Ishikawa (cell line): ENCODE measurements around the gene RFX2.

Experiments used
- CEBPB ChIP-seq: IDR thresholded peaks from 2 replicates; pipeline ENCODE4 v1.6.1; 2012
- CREB1 ChIP-seq: IDR thresholded peaks from 2 replicates; pipeline ENCODE4 v1.6.1; 2012; ENCODE audit warnings: low read depth
- EP300 ChIP-seq: IDR thresholded peaks from 2 replicates; pipeline ENCODE4 v1.6.1; 2012; ENCODE audit warnings: borderline replicate concordance

GRCh38 chr19:5996102-5996501 is 114.2 kb downstream of the RFX2 start:
- no peak for TF ChIP-seq CEBPB
- no peak for TF ChIP-seq EP300
- no peak for TF ChIP-seq CREB1
